GM23338 (cell line): ENCODE measurements around the gene CCDC40. TPM values are rescaled to one million over a fixed set of nuclear protein-coding genes. Genes with fewer than 3 reads are reported as not detected.

ENCODE experiments used
- ATAC-seq: fragments of 200-7000 bp; cut with Tn5 transposase; 3 replicates; pipeline ENCODE4 v1.9.1; 2020
- DNase-seq: peaks from one replicate; pipeline ENCODE4 v3.0.0-alpha.2; 2015; ENCODE audit warnings: low spot score
- H2AFZ ChIP-seq: fragments of 200-600 bp; sonication (generic); 2 replicates; pipeline ENCODE4 v1.8.0; 2016; ENCODE audit warnings: antibody characterized with exemption, mild to moderate bottlenecking, moderate library complexity
- H3F3A ChIP-seq: fragments of 200-600 bp; sonication (generic); replicated peaks from 2 replicates; pipeline ENCODE4 v1.8.0; 2017; ENCODE audit warnings: antibody characterized with exemption, mixed run types, low read depth
- H3K27ac ChIP-seq: fragments of 200-600 bp; sonication (generic); 2 replicates; pipeline ENCODE4 v1.6.1; 2016; ENCODE audit warnings: low read depth
- H3K27me3 ChIP-seq: fragments of 200-600 bp; sonication (generic); 2 replicates; pipeline ENCODE4 v1.8.0; 2016; ENCODE audit warnings: mild to moderate bottlenecking, mixed run types, moderate library complexity; ENCODE audit not compliant: insufficient read depth
- H3K36me3 ChIP-seq: fragments of 200-600 bp; sonication (generic); 2 replicates; pipeline ENCODE4 v1.8.0; 2016; ENCODE audit warnings: mild to moderate bottlenecking; ENCODE audit not compliant: insufficient read depth
- H3K4me1 ChIP-seq: fragments of 200-600 bp; sonication (generic); 2 replicates; pipeline ENCODE4 v1.8.0; 2016; ENCODE audit warnings: mild to moderate bottlenecking, moderate library complexity; ENCODE audit not compliant: insufficient read depth
- H3K4me2 ChIP-seq: fragments of 200-600 bp; sonication (generic); 2 replicates; pipeline ENCODE4 v1.7.1; 2017; ENCODE audit warnings: mixed run types
- H3K4me3 ChIP-seq: fragments of 200-600 bp; sonication (generic); 2 replicates; pipeline ENCODE4 v1.6.1; 2016; ENCODE audit warnings: mixed run types
- H3K79me2 ChIP-seq: fragments of 200-600 bp; sonication (generic); replicated peaks from 2 replicates; pipeline ENCODE4 v1.8.0; 2017; ENCODE audit warnings: mild to moderate bottlenecking; ENCODE audit not compliant: insufficient read depth
- H3K9me2 ChIP-seq: fragments of 200-600 bp; sonication (generic); 2 replicates; pipeline ENCODE4 v1.8.0; 2017; ENCODE audit not compliant: insufficient read depth
- H4K20me1 ChIP-seq: fragments of 200-600 bp; sonication (generic); replicated peaks from 2 replicates; pipeline ENCODE4 v1.8.0; 2017; ENCODE audit warnings: mild to moderate bottlenecking; ENCODE audit not compliant: insufficient read depth
- H3K27ac Mint-ChIP-seq: 2 replicates; pipeline ENCODE4 v1.8.0; 2020; ENCODE audit warnings: inconsistent platforms, mild to moderate bottlenecking, moderate library complexity, mixed read lengths
- H3K27me3 Mint-ChIP-seq: 3 replicates; pipeline ENCODE4 v1.8.0; 2022; ENCODE audit warnings: low read depth, mild to moderate bottlenecking, moderate library complexity, mixed read lengths, inconsistent platforms; ENCODE audit not compliant: insufficient read depth, poor library complexity
- H3K36me3 Mint-ChIP-seq: 3 replicates; pipeline ENCODE4 v1.8.0; 2021; ENCODE audit warnings: low read depth, mild to moderate bottlenecking, inconsistent platforms, moderate library complexity, mixed read lengths
- H3K4me1 Mint-ChIP-seq: 3 replicates; pipeline ENCODE4 v1.8.0; 2020; ENCODE audit warnings: mild to moderate bottlenecking, inconsistent platforms, mixed read lengths
- H3K4me3 Mint-ChIP-seq: 3 replicates; pipeline ENCODE4 v1.8.0; 2021; ENCODE audit warnings: moderate library complexity, mild to moderate bottlenecking, inconsistent platforms, mixed read lengths
- H3K9me3 Mint-ChIP-seq: 3 replicates; pipeline ENCODE4 v1.8.0; 2020; ENCODE audit warnings: moderate library complexity, mild to moderate bottlenecking, inconsistent platforms, mixed read lengths
- CREB1 ChIP-seq: fragments of 250-450 bp; sonication (Bioruptor Pico); IDR thresholded peaks from 2 replicates; pipeline ENCODE4 v1.5.0; 2020; ENCODE audit warnings: low read depth, mild to moderate bottlenecking, moderate library complexity
- EZH2 ChIP-seq: fragments of 200-600 bp; sonication (generic); IDR thresholded peaks from one replicate; pipeline ENCODE4 v1.8.0; 2017; ENCODE audit warnings: antibody characterized with exemption, mild to moderate bottlenecking, low read depth; ENCODE audit not compliant: unreplicated experiment
- EZH2phosphoT487 ChIP-seq: fragments of 200-600 bp; sonication (generic); IDR thresholded peaks from one replicate; pipeline ENCODE4 v1.8.1; 2018; ENCODE audit warnings: antibody characterized with exemption; ENCODE audit not compliant: unreplicated experiment
- JUNB ChIP-seq: IDR thresholded peaks from one replicate; pipeline ENCODE4 v1.6.1; 2016; ENCODE audit warnings: antibody characterized with exemption; ENCODE audit not compliant: unreplicated experiment
- STAT1 ChIP-seq: IDR thresholded peaks from one replicate; pipeline ENCODE4 v1.6.1; 2016; ENCODE audit warnings: antibody characterized with exemption; ENCODE audit not compliant: unreplicated experiment
- ZNF114 ChIP-seq: fragments of 250-450 bp; sonication (Bioruptor Pico); IDR thresholded peaks from 2 replicates; pipeline ENCODE4 v1.5.0; 2020; ENCODE audit warnings: mild to moderate bottlenecking, moderate library complexity
- ZNF331 ChIP-seq: fragments of 250-450 bp; sonication (Bioruptor Pico); IDR thresholded peaks from 2 replicates; pipeline ENCODE4 v1.5.0; 2020; ENCODE audit warnings: low read depth, mild to moderate bottlenecking, moderate library complexity
- polyA plus RNA-seq: library from polyadenylated mRNA; unstranded; fragments of >200 nt; fragmentation: Nextera tagmentation; extraction: Ambion mirVana; gene quantifications from 2 replicates; pipeline ENCODE4 v1.2.1, GENCODE V29; 2016
- total RNA-seq: library from RNA; depleted of rRNA; stranded (reverse); fragments of >200 nt; shearing (Covaris generic); gene quantifications from 2 replicates; pipeline ENCODE4 v1.2.3, GENCODE V29; 2014
- TF ChIP-seq, protein P1 (sequence below), 2 experiments: fragments of 200-600 bp in 1 of 2; sonication (generic) in 1 of 2; conservative IDR thresholded peaks; 2 replicates each; pipeline versions ENCODE4 v1.5.1 to v1.6.1; 2016 to 2017; ENCODE audit warnings: antibody characterized with exemption in 2 of 2, low read depth in 2 of 2, mild to moderate bottlenecking in 2 of 2, moderate library complexity in 1 of 2
- TF ChIP-seq, protein P2 (sequence below): IDR thresholded peaks from one replicate; pipeline ENCODE4 v1.6.1; 2018; ENCODE audit warnings: antibody characterized with exemption; ENCODE audit not compliant: unreplicated experiment
- TF ChIP-seq, protein P3 (sequence below): IDR thresholded peaks from 2 replicates; pipeline ENCODE4 v1.6.1; 2016; ENCODE audit warnings: antibody characterized with exemption

CCDC40 gene
- total and polyA plus RNA-seq, 2 experiments from 2014 or later = 7.6 to 8.1 TPM

DNA sequence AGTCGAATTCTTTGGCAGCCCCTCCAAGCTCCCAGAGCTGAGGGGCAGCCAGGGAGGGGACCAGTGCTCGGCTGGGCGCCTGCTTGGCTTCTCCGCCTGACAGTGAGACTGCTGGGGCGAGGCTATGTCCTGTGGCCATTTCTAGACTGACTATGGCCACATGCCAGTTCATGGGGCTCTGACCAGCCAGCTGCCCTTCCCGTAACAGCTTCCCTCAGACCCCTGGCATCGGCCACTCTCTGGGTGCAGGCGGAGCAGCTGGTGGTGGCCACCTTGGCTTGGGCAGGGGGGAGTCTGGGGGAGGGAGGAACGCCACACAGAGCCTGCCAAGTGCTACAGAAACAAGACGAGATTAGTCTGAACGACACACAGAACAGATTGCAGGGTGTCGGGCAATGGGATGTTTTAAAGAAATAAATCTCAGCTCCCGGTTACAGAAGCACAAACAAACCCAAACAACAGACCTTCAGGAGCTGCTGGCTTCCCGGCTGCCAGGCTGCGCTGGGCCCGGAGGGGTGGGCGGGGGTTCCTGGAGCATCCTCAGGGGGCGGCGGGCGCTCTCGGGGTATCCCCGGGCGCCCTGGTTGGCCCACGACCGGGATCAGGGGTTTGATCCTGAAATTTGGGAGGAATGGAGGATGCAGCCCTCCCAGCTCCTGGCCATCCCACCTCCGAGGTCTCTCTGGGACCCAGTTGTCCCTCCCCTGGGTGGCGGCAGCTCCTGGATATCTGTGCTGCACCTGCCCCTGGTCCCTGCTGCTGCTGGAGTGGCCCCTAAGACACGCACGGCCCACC, 35.3 kb upstream of the CCDC40 start (continued):
- TF ChIP-seq CREB1 (CRISPR knock-in tag) (no peak), EZH2phosphoT487 (no peak), ZNF331 (CRISPR knock-in tag) (no peak), ZNF114 (no peak), STAT1 (no peak), JUNB (no peak), EZH2 (no peak)
- TF ChIP-seq, protein P1, sequence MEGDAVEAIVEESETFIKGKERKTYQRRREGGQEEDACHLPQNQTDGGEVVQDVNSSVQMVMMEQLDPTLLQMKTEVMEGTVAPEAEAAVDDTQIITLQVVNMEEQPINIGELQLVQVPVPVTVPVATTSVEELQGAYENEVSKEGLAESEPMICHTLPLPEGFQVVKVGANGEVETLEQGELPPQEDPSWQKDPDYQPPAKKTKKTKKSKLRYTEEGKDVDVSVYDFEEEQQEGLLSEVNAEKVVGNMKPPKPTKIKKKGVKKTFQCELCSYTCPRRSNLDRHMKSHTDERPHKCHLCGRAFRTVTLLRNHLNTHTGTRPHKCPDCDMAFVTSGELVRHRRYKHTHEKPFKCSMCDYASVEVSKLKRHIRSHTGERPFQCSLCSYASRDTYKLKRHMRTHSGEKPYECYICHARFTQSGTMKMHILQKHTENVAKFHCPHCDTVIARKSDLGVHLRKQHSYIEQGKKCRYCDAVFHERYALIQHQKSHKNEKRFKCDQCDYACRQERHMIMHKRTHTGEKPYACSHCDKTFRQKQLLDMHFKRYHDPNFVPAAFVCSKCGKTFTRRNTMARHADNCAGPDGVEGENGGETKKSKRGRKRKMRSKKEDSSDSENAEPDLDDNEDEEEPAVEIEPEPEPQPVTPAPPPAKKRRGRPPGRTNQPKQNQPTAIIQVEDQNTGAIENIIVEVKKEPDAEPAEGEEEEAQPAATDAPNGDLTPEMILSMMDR (conservative IDR thresholded peaks at IDR 0.05; ENCODE audit: low read depth in 2 of 2) = no peak
- TF ChIP-seq, protein P2, sequence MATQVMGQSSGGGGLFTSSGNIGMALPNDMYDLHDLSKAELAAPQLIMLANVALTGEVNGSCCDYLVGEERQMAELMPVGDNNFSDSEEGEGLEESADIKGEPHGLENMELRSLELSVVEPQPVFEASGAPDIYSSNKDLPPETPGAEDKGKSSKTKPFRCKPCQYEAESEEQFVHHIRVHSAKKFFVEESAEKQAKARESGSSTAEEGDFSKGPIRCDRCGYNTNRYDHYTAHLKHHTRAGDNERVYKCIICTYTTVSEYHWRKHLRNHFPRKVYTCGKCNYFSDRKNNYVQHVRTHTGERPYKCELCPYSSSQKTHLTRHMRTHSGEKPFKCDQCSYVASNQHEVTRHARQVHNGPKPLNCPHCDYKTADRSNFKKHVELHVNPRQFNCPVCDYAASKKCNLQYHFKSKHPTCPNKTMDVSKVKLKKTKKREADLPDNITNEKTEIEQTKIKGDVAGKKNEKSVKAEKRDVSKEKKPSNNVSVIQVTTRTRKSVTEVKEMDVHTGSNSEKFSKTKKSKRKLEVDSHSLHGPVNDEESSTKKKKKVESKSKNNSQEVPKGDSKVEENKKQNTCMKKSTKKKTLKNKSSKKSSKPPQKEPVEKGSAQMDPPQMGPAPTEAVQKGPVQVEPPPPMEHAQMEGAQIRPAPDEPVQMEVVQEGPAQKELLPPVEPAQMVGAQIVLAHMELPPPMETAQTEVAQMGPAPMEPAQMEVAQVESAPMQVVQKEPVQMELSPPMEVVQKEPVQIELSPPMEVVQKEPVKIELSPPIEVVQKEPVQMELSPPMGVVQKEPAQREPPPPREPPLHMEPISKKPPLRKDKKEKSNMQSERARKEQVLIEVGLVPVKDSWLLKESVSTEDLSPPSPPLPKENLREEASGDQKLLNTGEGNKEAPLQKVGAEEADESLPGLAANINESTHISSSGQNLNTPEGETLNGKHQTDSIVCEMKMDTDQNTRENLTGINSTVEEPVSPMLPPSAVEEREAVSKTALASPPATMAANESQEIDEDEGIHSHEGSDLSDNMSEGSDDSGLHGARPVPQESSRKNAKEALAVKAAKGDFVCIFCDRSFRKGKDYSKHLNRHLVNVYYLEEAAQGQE = no peak
- TF ChIP-seq, protein P3, sequence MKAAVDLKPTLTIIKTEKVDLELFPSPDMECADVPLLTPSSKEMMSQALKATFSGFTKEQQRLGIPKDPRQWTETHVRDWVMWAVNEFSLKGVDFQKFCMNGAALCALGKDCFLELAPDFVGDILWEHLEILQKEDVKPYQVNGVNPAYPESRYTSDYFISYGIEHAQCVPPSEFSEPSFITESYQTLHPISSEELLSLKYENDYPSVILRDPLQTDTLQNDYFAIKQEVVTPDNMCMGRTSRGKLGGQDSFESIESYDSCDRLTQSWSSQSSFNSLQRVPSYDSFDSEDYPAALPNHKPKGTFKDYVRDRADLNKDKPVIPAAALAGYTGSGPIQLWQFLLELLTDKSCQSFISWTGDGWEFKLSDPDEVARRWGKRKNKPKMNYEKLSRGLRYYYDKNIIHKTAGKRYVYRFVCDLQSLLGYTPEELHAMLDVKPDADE = no peak

DNA sequence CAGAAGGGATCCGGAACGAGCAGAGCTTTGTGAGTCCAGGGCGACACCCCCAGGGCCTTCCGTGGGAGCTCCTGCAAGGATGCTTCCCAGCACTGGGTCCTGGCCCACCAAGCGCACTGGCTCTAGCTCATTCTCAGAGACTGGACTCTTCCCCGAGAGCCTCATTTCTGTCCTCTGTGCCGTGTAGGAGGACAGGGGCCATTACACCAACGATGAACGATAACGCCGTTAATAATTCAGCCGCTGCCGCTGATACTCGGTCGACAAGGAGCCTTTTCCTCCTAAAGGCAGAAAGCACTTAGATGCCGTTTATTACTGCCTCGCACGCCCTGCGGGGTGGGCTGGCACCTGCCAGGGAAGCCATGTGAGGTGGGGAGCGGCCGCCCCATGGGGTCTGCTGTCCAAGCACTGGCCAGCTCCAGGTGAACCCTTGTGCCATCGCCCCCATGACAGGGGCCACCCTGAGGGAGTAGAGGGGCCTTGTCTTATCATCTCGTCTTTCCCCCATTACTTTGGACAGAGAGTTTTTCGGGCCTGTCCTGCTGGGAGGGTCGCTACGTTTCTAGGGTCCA, 34.3 kb upstream of the CCDC40 start:
- H3F3A ChIP-seq = no peaks in the 10 kb centered on the region
- Mint-ChIP-seq H3K4me1 (peaks cover 13% of the 10 kb centered on the region), H3K9me3 (no peaks in the 10 kb centered on the region), H3K27ac (no peak overlapping the region), H3K36me3 (peaks cover 32% of the 10 kb centered on the region), H3K4me3 (no peak overlapping the region), H3K27me3 (peaks cover 8% of the 10 kb centered on the region)
- H3K4me1 ChIP-seq = peaks cover 10% of the 10 kb centered on the region
- no peak for TF ChIP-seq JUNB
- TF ChIP-seq ZNF114 = no peak
- TF ChIP-seq, protein P1 (conservative IDR thresholded peaks at IDR 0.05; ENCODE audit: low read depth in 2 of 2) = no peak
- TF ChIP-seq ZNF331 (CRISPR knock-in tag) = no peak
- no peak for TF ChIP-seq CREB1 (CRISPR knock-in tag)
- no peak overlapping the region for H2AFZ ChIP-seq
- DNase-seq (no peak), ATAC-seq (no peak)
- peaks cover 23% of the 10 kb centered on the region for H3K79me2 ChIP-seq
- H3K9me2 ChIP-seq = no peaks in the 10 kb centered on the region
- H3K27me3 ChIP-seq = no peaks in the 10 kb centered on the region
- no peak overlapping the region for H3K4me2 ChIP-seq
- H3K27ac ChIP-seq = no peak overlapping the region
- H4K20me1 ChIP-seq = peaks cover 6% of the 10 kb centered on the region
- peaks cover 4% of the 10 kb centered on the region; the same call in 1 of the 2 replicates for H3K36me3 ChIP-seq
- H3K4me3 ChIP-seq = no peak overlapping the region
